Endodermal cell (in vitro differentiated cells): ENCODE data around the gene TARBP2. TPM values are rescaled to one million over a fixed set of nuclear protein-coding genes. Genes with fewer than 3 reads are reported as not detected.

ENCODE experiments used
- DNase-seq: peaks from one replicate; pipeline ENCODE4 v3.0.0-alpha.2; 2017
- H3K27ac ChIP-seq: 2 replicates; pipeline ENCODE4 v1.5.1; 2013; ENCODE audit warnings: mild to moderate bottlenecking, low read depth, low read length, moderate library complexity
- H3K27me3 ChIP-seq: 2 replicates; pipeline ENCODE4 v1.6.1; 2013; ENCODE audit warnings: mild to moderate bottlenecking, low read length, moderate library complexity; ENCODE audit not compliant: insufficient read depth, control insufficient read depth, poor library complexity, severe bottlenecking
- H3K36me3 ChIP-seq: 2 replicates; pipeline ENCODE4 v1.7.0; 2013; ENCODE audit warnings: mild to moderate bottlenecking, low read length, moderate library complexity; ENCODE audit not compliant: control insufficient read depth, insufficient read depth
- H3K4me1 ChIP-seq: one replicate; pipeline ENCODE4 v1.7.0; 2013; ENCODE audit warnings: low read length; ENCODE audit not compliant: control insufficient read depth, insufficient read depth
- H3K4me3 ChIP-seq: 2 replicates; pipeline ENCODE4 v1.5.1; 2013; ENCODE audit warnings: mild to moderate bottlenecking, low read length, moderate library complexity
- H3K9ac ChIP-seq: 2 replicates; pipeline ENCODE4 v1.6.1; 2013; ENCODE audit warnings: mild to moderate bottlenecking, low read length, moderate library complexity; ENCODE audit not compliant: poor library complexity, severe bottlenecking; ENCODE audit errors: extremely low read depth
- H3K9me3 ChIP-seq: 2 replicates; pipeline ENCODE4 v1.6.1; 2013; ENCODE audit warnings: mild to moderate bottlenecking, low read length, moderate library complexity; ENCODE audit not compliant: control insufficient read depth
- H3K27ac Mint-ChIP-seq: 2 replicates; pipeline ENCODE4 v1.8.0; 2020; ENCODE audit warnings: mixed read lengths
- H3K27me3 Mint-ChIP-seq: 2 replicates; pipeline ENCODE4 v1.8.0; 2021; ENCODE audit warnings: mild to moderate bottlenecking, mixed read lengths; ENCODE audit not compliant: insufficient read depth
- H3K36me3 Mint-ChIP-seq: 2 replicates; pipeline ENCODE4 v1.8.0; 2020; ENCODE audit warnings: low read depth, mixed read lengths
- H3K4me1 Mint-ChIP-seq: 2 replicates; pipeline ENCODE4 v1.8.0; 2020; ENCODE audit warnings: mixed read lengths
- H3K4me3 Mint-ChIP-seq: 2 replicates; pipeline ENCODE4 v1.8.0; 2020; ENCODE audit warnings: mild to moderate bottlenecking, moderate library complexity, mixed read lengths
- H3K9me3 Mint-ChIP-seq: 2 replicates; pipeline ENCODE4 v1.8.0; 2020; ENCODE audit warnings: mild to moderate bottlenecking, mixed read lengths
- CTCF ChIP-seq: fragments of 200-600 bp; sonication (generic); conservative IDR thresholded peaks from 2 replicates; pipeline ENCODE4 v1.5.0; 2021; ENCODE audit warnings: antibody characterized with exemption, mild to moderate bottlenecking
- WGBS, 2 experiments: methylation state at CpG; one replicate each; pipeline versions ENCODE4 v1.1.5 to v1.1.7; 2013; ENCODE audit warnings: missing lambda C conversion rate in 2 of 2, mixed read lengths in 1 of 2; ENCODE audit not compliant: insufficient coverage in 1 of 2, insufficient read length in 1 of 2; 5-methylcytosine and 5-hydroxymethylcytosine counted together
- total RNA-seq, 2 donors: library from RNA; stranded (reverse); fragmentation: NEBNext Ultra II Directional in 1 of 2; extraction: Animal tissue kit (Norgen Biotek cat#: 25700) in 1 of 2; gene quantifications; 2 replicates in 1 of 2; 3 replicates in 1 of 2; pipeline ENCODE4 v1.2.1, GENCODE V29; 2021

The TARBP2 gene
- total RNA-seq, 2 donors from 2014 or later, result 48.4 to 60.3 TPM

GRCh38 chr12:53486736-53487487 lies 14.2 kb upstream of the TARBP2 start:
- H3K4me1 ChIP-seq, result peaks cover 15% of the 10 kb centered on the region
- H3K36me3 ChIP-seq, result peaks cover 52% of the 10 kb centered on the region
- Mint-ChIP-seq H3K36me3 (peaks cover 36% of the 10 kb centered on the region), H3K27ac (peak overlapping the region; percentile 22), H3K4me3 (no peak overlapping the region), H3K9me3 (no peaks in the 10 kb centered on the region), H3K4me1 (peaks cover 17% of the 10 kb centered on the region), H3K27me3 (peaks cover 2% of the 10 kb centered on the region)
- H3K27me3 ChIP-seq, result no peaks in the 10 kb centered on the region
- no peak overlapping the region for H3K9ac ChIP-seq
- peak; percentile 79 for DNase-seq
- 92 to 96% methylated on average over 15 to 17 of the region's 17 CpGs for WGBS, 2 experiments
- no peak overlapping the region for H3K27ac ChIP-seq
- no peak for TF ChIP-seq CTCF
- H3K9me3 ChIP-seq, result no peaks in the 10 kb centered on the region
- H3K4me3 ChIP-seq, result no peak overlapping the region

GRCh38 chr12:53489242-53489864 lies 11.7 kb upstream of the TARBP2 start:
- Mint-ChIP-seq H3K27me3 (peaks cover 2% of the 10 kb centered on the region), H3K36me3 (peaks cover 21% of the 10 kb centered on the region), H3K27ac (no peak overlapping the region), H3K9me3 (no peaks in the 10 kb centered on the region), H3K4me1 (peaks cover 18% of the 10 kb centered on the region), H3K4me3 (no peak overlapping the region)
- peak overlapping the region; percentile 6 for H3K27ac ChIP-seq
- TF ChIP-seq CTCF, result no peak
- DNase-seq, result peak; percentile 58
- H3K4me3 ChIP-seq, result no peak overlapping the region
- H3K36me3 ChIP-seq, result peaks cover 28% of the 10 kb centered on the region
- H3K27me3 ChIP-seq, result no peaks in the 10 kb centered on the region
- WGBS, 2 experiments, result 89 to 94% methylated on average over 5 of the region's 5 CpGs
- no peaks in the 10 kb centered on the region for H3K9me3 ChIP-seq
- no peak overlapping the region for H3K9ac ChIP-seq
- peaks cover 5% of the 10 kb centered on the region for H3K4me1 ChIP-seq

- H3K27ac ChIP-seq, result peak overlapping the region; percentile 58
- Mint-ChIP-seq H3K36me3 (peaks cover 6% of the 10 kb centered on the region), H3K4me1 (peaks cover 31% of the 10 kb centered on the region), H3K27me3 (peaks cover 2% of the 10 kb centered on the region), H3K27ac (peak overlapping the region; percentile 85), H3K4me3 (peak overlapping the region; percentile 67), H3K9me3 (no peaks in the 10 kb centered on the region)
- H3K36me3 ChIP-seq, result peaks cover 2% of the 10 kb centered on the region
- no peaks in the 10 kb centered on the region for H3K27me3 ChIP-seq
- TF ChIP-seq CTCF, result no peak
- H3K4me1 ChIP-seq, result peaks cover 16% of the 10 kb centered on the region
- 78 to 80% methylated on average over 10 to 20 of the region's 20 CpGs for WGBS, 2 experiments
- DNase-seq, result peak; percentile 84
- no peaks in the 10 kb centered on the region for H3K9me3 ChIP-seq
- peak overlapping the region; percentile 59 for H3K9ac ChIP-seq
- peak overlapping the region; percentile 86 for H3K4me3 ChIP-seq
These were observed 8.9 kb upstream of the TARBP2 start for GRCh38 chr12:53492188-53492587.
